Brain microvascular endothelial cell (primary cell): Measurements from ENCODE around the gene TAF1B.
A peak's percentile ranks its signal among the peaks of the same experiment; 100 is the strongest.

ENCODE experiments used
- DNase-seq: peaks from one replicate; pipeline ENCODE4 v3.0.0-alpha.2; 2020
- H3K27ac ChIP-seq: fragments of 250-450 bp; sonication (Bioruptor Pico); 2 replicates; pipeline ENCODE4 v1.5.1; 2020; ENCODE audit warnings: mild to moderate bottlenecking, moderate library complexity
- H3K27me3 ChIP-seq: fragments of 250-450 bp; sonication (Bioruptor Pico); replicated peaks from 2 replicates; pipeline ENCODE4 v1.5.1; 2020; ENCODE audit warnings: mild to moderate bottlenecking
- H3K36me3 ChIP-seq: fragments of 250-450 bp; sonication (Bioruptor Pico); replicated peaks from 2 replicates; pipeline ENCODE4 v1.5.1; 2020; ENCODE audit warnings: mild to moderate bottlenecking
- H3K4me3 ChIP-seq: 2 replicates; pipeline ENCODE4 v1.5.1; 2011; ENCODE audit warnings: low read depth, mild to moderate bottlenecking, control low read depth, low read length, moderate library complexity
- in situ Hi-C: cut with HindIII; loops from 2 replicates; pipeline ENCODE4 v1.10.0; 2017; ENCODE audit warnings: low sequenced_read_pairs, low pct_ligation_motif_present
- TF ChIP-seq, protein P1 (sequence below): IDR thresholded peaks from 2 replicates; pipeline ENCODE4 v1.5.1; 2011; ENCODE audit warnings: low read depth, mild to moderate bottlenecking, moderate library complexity, low read length, control low read depth, inconsistent platforms; ENCODE audit errors: missing control alignments

Gene TAF1B

GRCh38 chr2:9842487-9843228 lies 616 bp upstream of the TAF1B start:
- Histone ChIP-seq H3K27ac (peak overlapping the region; percentile 68), H3K36me3 (peaks cover 4% of the 10 kb centered on the region), H3K27me3 (no peaks in the 10 kb centered on the region), H3K4me3 (peak overlapping the region; percentile 75)
- TF ChIP-seq, protein P1, sequence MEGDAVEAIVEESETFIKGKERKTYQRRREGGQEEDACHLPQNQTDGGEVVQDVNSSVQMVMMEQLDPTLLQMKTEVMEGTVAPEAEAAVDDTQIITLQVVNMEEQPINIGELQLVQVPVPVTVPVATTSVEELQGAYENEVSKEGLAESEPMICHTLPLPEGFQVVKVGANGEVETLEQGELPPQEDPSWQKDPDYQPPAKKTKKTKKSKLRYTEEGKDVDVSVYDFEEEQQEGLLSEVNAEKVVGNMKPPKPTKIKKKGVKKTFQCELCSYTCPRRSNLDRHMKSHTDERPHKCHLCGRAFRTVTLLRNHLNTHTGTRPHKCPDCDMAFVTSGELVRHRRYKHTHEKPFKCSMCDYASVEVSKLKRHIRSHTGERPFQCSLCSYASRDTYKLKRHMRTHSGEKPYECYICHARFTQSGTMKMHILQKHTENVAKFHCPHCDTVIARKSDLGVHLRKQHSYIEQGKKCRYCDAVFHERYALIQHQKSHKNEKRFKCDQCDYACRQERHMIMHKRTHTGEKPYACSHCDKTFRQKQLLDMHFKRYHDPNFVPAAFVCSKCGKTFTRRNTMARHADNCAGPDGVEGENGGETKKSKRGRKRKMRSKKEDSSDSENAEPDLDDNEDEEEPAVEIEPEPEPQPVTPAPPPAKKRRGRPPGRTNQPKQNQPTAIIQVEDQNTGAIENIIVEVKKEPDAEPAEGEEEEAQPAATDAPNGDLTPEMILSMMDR = no peak
- in situ Hi-C loops = no loop called here
- DNase-seq = no peak

- Histone ChIP-seq H3K4me3 (peak overlapping the region; percentile 75), H3K36me3 (peaks cover 4% of the 10 kb centered on the region), H3K27ac (peak overlapping the region; percentile 68), H3K27me3 (no peaks in the 10 kb centered on the region)
- TF ChIP-seq, protein P1 = no peak
- in situ Hi-C loops = no loop called here
- no peak for DNase-seq
Measured at GRCh38 chr2:9844036-9844483, 786 bp downstream of the TAF1B start.

DNA sequence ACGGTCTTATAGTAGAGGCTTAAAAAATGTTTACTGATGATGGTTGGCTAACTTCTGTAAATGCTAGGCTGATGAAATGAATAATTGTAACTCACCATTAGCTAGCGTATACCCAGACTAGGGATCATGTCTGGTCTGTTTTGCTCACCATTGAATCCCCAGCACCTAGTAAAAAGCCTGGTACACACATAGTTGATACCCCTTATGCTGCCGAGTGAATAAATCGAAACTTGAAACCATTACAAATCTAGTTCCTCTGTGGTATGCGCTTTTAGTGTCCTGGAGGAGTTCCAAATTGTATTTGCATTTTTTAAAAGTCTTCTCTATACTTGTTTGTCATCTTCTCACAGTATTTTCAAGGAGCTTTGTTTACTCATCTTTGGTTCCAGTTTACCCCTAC lies 1.3 kb downstream of the TAF1B start:
- Histone ChIP-seq H3K36me3 (peaks cover 6% of the 10 kb centered on the region), H3K27me3 (no peaks in the 10 kb centered on the region), H3K4me3 (peak overlapping the region; percentile 75), H3K27ac (no peak overlapping the region)
- DNase-seq = no peak
- TF ChIP-seq, protein P1 = no peak
- in situ Hi-C loops = no loop called here

GRCh38 chr2:9846554-9846953 lies 3.3 kb downstream of the TAF1B start:
- TF ChIP-seq, protein P1 = no peak
- DNase-seq = peak; percentile 29
- Histone ChIP-seq H3K36me3 (peaks cover 13% of the 10 kb centered on the region), H3K27ac (no peak overlapping the region), H3K4me3 (no peak overlapping the region), H3K27me3 (no peaks in the 10 kb centered on the region)
- in situ Hi-C loops = no loop called here

- no peaks in the 10 kb centered on the region for H3K27me3 ChIP-seq
- peaks cover 16% of the 10 kb centered on the region for H3K36me3 ChIP-seq
- in situ Hi-C loops = no loop called here
- TF ChIP-seq, protein P1 = no peak
- DNase-seq = no peak
- H3K27ac ChIP-seq = no peak overlapping the region
- H3K4me3 ChIP-seq = no peak overlapping the region
Measured at GRCh38 chr2:9847140-9847539, 3.9 kb downstream of the TAF1B start.

- in situ Hi-C loops = no loop called here
Measured at GRCh38 chr2:9852881-9853280, 9.6 kb downstream of the TAF1B start.

More at GRCh38 chr2:9852881-9853280, 9.6 kb downstream of the TAF1B start:
- Histone ChIP-seq H3K4me3 (no peak overlapping the region), H3K27ac (no peak overlapping the region), H3K36me3 (peaks cover 30% of the 10 kb centered on the region), H3K27me3 (no peaks in the 10 kb centered on the region)
- no peak for DNase-seq
- TF ChIP-seq, protein P1 = no peak
